Right ventricle myocardium inferior (tissue), 1 donor: Measurements from ENCODE around the gene TOP2A. TPM values are rescaled to one million over a fixed set of nuclear protein-coding genes. Genes with fewer than 3 reads are reported as not detected.

Source experiments
- ATAC-seq: fragments of 200-7000 bp; cut with Tn5 transposase; one replicate; pipeline ENCODE4 v1.9.1; 2020; ENCODE audit warnings: mild to moderate bottlenecking, moderate library complexity
- DNase-seq: peaks from one replicate; pipeline ENCODE4 v3.0.0; 2021; ENCODE audit errors: missing footprints
- intact Hi-C: fragments of 100-400 bp; cut with DNase I; formaldehyde crosslinking; loops from one replicate; pipeline ENCODE4 v1.11.0; 2022
- total RNA-seq: library from RNA; stranded (reverse); fragmentation: NEBNext Ultra II Directional; extraction: Animal tissue kit (Norgen Biotek cat#: 25700); gene quantifications from one replicate; pipeline ENCODE4 v1.2.1, GENCODE V29; 2021
- donor health status: DM: no; HTN: yes; CAD: no; lungs with severe emphysema.

TOP2A gene
- total RNA-seq, 1 donor from 2014 or later, result 3.0 TPM

DNA sequence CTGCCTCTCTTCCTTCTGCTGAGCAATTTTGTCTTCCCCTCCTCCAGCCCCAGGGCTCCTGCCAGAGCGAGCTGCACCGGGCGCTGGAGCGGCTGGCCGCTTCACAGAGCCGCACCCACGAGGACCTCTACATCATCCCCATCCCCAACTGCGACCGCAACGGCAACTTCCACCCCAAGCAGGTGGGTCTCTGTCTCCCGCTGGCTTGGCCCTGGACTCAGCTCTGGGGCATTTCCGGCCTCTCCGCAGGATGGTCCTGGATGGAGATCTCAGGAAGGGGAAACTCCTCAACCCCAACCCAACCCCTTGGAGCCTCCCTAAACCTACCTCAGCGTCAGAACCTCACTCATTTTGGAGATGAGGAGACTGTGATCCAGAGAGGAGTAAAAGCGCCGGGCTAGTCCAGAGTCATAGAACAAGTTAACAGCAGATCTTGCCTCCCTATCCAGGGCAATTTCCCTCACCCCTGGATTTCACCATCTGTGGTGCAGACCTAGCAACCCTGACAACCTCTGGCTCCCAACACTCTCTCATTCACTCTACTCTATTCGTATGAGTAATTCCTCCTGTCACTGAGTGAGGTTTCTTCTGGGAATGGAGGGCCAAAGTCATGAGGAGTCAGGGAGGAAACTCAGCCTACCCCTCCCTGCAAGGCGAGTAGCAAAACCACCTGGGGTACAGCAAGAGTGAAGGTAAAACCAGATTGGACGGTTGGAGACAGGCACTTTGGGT lies 36.4 kb upstream of the TOP2A start:
- no peak for DNase-seq
- intact Hi-C loops, result no loop called here
- ATAC-seq, result no peak

- DNase-seq (no peak), ATAC-seq (no peak)
- intact Hi-C loops, result no loop called here
Measured at GRCh38 chr17:40452921-40453378, 35.3 kb upstream of the TOP2A start.

DNA sequence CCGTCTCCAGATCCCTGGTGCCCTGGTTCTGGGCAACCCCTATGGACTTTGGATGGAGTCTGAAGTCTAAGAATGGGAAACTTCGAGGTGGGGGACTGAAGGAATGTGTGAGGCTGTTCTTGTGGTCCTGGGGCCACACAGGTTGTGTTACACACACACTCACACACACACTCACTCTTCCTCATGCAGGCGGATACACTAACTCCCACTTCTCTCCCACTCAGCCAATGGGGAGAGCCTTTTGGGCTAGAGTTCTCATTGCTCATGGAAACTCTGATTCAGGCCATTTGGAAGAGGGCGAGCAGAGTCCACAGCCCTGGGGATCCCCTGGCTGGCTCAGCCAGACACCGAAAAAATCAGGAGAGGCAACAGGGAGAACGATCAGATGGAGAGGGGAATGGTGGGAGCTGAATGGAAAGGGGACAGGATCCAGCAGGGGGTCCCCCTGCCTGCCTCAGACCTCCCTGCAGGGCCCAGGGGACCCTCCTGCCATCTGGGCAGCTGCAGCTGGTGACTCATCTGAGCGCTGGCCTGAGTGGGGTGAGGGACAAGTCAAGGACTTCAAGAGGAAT lies 34.6 kb upstream of the TOP2A start:
- peak; percentile 44 for ATAC-seq
- DNase-seq, result no peak
- intact Hi-C loops, result no loop called here

GRCh38 chr17:40451420-40451819 lies 33.7 kb upstream of the TOP2A start:
- intact Hi-C loops, result no loop called here
- peak; percentile 76 for ATAC-seq
- DNase-seq, result peak; percentile 88

GRCh38 chr17:40450175-40450574 lies 32.5 kb upstream of the TOP2A start:
- intact Hi-C loops, result no loop called here
- no peak for ATAC-seq
- no peak for DNase-seq

DNA sequence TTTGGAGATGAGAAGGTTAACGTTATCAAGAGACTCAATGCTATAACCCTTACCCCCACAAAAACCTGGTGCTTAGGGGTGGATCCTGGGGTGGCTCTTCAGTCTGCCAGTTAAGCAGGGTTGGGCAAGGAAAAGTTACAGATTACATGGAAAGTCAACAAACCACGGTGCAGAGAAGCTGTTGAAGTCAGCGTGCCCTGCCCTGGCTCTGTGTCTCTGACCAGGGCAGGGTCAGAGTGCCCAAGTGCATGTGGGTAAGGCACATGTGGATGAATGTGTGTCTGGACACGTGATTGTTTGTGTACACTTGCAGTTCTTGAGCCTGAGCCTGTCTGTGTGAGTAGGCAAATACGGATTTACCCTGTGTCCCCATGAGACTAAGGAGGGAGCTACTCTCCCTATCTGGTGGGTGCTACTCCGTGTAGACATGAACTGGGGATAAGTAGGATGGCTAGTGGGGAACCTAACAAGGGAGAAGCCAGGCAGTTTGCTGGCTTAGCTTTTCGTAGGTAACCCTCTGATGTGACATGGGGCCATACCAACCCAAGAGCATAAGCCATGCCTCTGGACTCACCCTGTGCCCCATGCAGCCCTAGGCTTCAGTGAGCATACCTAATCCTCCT lies 31.1 kb upstream of the TOP2A start:
- no peak for DNase-seq
- intact Hi-C loops, result no loop called here
- no peak for ATAC-seq

GRCh38 chr17:40448213-40448638 lies 30.5 kb upstream of the TOP2A start:
- ATAC-seq (no peak), DNase-seq (no peak)
- intact Hi-C loops, result no loop called here

GRCh38 chr17:40447806-40448205 lies 30.1 kb upstream of the TOP2A start:
- intact Hi-C loops, result no loop called here
- ATAC-seq (no peak), DNase-seq (no peak)

GRCh38 chr17:40447148-40447644 lies 29.5 kb upstream of the TOP2A start:
- ATAC-seq (peak; percentile 48), DNase-seq (no peak)
- intact Hi-C loops, result no loop called here

GRCh38 chr17:40445751-40446468 lies 28.2 kb upstream of the TOP2A start:
- no peak for DNase-seq
- intact Hi-C loops, result no loop called here
- ATAC-seq, result no peak

DNA sequence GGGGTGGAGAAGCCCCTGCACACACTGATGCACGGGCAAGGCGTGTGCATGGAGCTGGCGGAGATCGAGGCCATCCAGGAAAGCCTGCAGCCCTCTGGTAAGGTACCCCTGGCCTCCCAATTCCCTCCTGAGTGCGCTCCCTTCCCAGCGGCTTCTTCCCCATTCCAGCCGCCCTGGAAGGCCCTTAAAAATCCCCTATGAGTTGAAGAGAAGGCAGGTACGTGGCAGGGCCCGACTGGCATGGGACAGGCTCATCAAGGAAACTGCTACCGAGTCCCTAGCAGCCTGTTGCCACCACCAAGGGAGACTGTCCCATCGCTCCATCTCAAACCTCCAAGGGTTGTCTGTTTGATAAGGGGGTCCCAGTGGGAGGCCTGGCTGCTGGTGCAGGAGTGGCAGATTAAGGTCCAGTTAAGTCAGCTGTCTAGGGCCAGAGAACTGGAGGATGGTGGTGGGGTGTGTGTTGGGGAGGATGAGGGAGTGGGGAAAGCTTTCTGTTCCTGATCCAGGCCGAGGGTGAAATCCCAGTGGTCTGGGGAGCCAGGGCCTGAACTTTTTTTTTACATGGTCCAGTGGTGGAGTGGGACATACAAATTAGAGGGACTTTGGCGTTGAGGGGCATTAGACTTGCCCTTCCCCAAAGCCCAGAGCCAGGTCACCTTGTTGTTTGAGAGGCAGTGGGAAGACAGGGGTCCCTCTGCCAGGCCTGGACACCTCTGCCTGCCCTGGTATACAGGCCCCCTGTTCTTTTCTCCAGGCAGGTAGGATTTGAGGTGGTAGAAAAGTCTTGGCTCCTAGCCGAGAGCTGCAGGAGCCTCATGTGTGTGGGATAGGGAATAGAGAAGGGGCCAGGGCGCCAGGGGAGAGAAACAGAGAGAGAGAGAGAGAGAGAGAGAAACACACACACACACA lies 26.5 kb upstream of the TOP2A start:
- DNase-seq (no peak), ATAC-seq (no peak)
- intact Hi-C loops, result loop anchor here (5.0 kb wide), 1 partner anchor 47 kb away; no protein-coding TSS in a partner anchor

- peak; percentile 67 for ATAC-seq
- peak; percentile 92 for DNase-seq
- intact Hi-C loops, result loop anchor here (5.0 kb wide), 1 partner anchor 46 kb away; no protein-coding TSS in a partner anchor
Measured at GRCh38 chr17:40443196-40443987, 25.7 kb upstream of the TOP2A start, which contains the start of gene IGFBP4. TSS of gene IGFBP4 (plus strand) at chr17:40443450. CDS start at chr17:40443736, 286 bp downstream.

DNA sequence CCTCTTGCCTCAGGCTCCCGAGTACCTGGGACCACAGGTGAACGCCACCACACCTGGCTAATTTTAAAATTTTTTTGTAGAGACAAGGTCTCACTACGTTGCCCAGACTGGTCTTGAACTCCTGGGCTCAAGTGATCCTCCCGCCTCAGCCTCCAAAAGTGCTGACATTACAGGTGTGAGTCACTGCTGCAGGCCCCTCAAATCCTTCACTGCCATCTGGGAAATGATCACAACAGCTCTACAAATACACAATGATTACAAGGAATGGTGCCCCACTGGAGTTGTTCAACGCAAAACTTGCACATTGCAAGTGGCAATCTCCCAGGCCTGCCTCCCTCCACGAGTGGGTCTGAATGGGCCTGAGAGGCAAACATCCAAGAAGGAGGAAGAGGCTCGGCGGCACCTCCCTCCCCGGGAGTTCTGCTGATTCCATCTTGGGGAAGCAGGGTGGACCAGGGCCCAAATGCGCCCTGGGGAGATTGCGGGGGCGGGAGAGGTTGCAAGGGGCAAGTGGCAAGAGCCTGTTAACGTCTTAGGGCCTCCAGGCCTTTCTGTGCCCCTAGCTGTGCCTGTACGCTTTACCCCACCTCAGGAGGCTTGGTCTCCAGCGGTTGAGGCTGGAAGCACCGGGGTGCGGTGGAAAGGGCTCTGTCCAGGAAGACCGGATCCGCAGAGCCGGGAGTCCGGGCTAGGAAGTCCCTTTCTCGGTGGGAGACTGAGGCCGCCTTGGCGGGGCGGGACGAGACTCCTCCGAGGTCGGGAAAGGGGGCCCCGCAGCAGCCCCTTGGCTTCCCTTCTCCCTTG lies 24.9 kb upstream of the TOP2A start:
- peak; percentile 28 for ATAC-seq
- intact Hi-C loops, result loop anchor here (5.0 kb wide), 1 partner anchor 45 kb away; no protein-coding TSS in a partner anchor
- DNase-seq, result peak; percentile 81

- no peak for ATAC-seq
Measured at GRCh38 chr17:40440166-40440565, 22.5 kb upstream of the TOP2A start.

GRCh38 chr17:40437095-40437732 lies 19.5 kb upstream of the TOP2A start:
- intact Hi-C loops, result no loop called here
- DNase-seq, result no peak
- peak; percentile 67 for ATAC-seq

More at GRCh38 chr17:40440166-40440565, 22.5 kb upstream of the TOP2A start:
- intact Hi-C loops, result loop anchor here (5.0 kb wide), 1 partner anchor 43 kb away; no protein-coding TSS in a partner anchor
- DNase-seq, result no peak

DNA sequence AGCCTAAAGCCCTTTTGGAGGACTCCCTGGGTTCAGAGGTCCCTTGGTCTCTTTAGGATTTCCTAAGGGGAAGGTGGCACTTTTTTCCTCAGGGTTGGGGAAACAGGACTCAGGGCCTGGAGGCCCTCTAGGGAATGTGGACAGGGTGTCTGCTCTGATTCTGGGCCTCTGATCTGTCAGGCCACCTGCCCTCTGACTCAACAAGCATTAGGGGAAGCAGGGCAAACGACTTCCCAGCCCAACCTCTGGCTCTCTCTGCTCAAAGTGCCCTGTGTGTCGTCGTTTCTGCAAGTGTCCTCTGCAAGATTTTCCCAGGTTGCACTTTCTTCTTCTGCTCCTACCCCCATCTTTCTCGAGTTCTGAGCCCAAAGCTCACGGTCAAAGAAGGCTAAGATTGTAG lies 18.9 kb upstream of the TOP2A start:
- intact Hi-C loops, result no loop called here
- ATAC-seq, result no peak
- DNase-seq, result no peak
